Heart left ventricle (tissue), 16 donors: ENCODE measurements around the gene SNX15. TPM values are rescaled to one million over a fixed set of nuclear protein-coding genes. Genes with fewer than 3 reads are reported as not detected.

Source experiments
- ATAC-seq, 4 donors: fragments of 200-7000 bp; cut with Tn5 transposase; one replicate each; pipeline ENCODE4 v1.9.1; 2020 to 2022; ENCODE audit warnings: moderate library complexity in 4 of 4, mild to moderate bottlenecking in 3 of 4, moderate number of reproducible peaks in 1 of 4
- DNase-seq, 5 donors: peaks; one replicate each; pipeline ENCODE4 v3.0.0-alpha.2; 2020
- H3K27ac ChIP-seq, 12 donors: fragments of 200-600 bp; sonication (generic) in 4 of 12; one replicate each; pipeline versions ENCODE4 v1.5.0 to v1.8.0; 2016 to 2022; ENCODE audit warnings: mild to moderate bottlenecking in 2 of 12
- H3K27me3 ChIP-seq, 9 donors: fragments of 200-600 bp; sonication (generic) in 2 of 9; one replicate each; pipeline versions ENCODE4 v1.5.1 to v1.8.0; 2016 to 2022; ENCODE audit warnings: mild to moderate bottlenecking in 3 of 9
- H3K36me3 ChIP-seq, 9 donors: fragments of 200-600 bp; sonication (generic) in 2 of 9; one replicate each; pipeline versions ENCODE4 v1.5.0 to v1.8.0; 2018 to 2022; ENCODE audit warnings: mild to moderate bottlenecking in 2 of 9
- H3K4me1 ChIP-seq, 12 donors: fragments of 200-600 bp; sonication (generic) in 4 of 12; one replicate each; pipeline versions ENCODE4 v1.5.0 to v1.8.0; 2016 to 2022; ENCODE audit warnings: mild to moderate bottlenecking in 3 of 12
- H3K4me3 ChIP-seq, 12 donors: fragments of 200-600 bp; sonication (generic) in 4 of 12; one replicate each; pipeline versions ENCODE4 v1.5.0 to v1.8.0; 2017 to 2022; ENCODE audit warnings: mild to moderate bottlenecking in 9 of 12, moderate library complexity in 4 of 12
- H3K9me3 ChIP-seq, 12 donors: fragments of 200-600 bp; sonication (generic) in 4 of 12; one replicate each; pipeline versions ENCODE4 v1.5.0 to v1.8.0; 2016 to 2022; ENCODE audit warnings: mild to moderate bottlenecking in 1 of 12
- CTCF ChIP-seq, 12 donors: fragments of 200-600 bp; sonication (generic) in 4 of 12; IDR thresholded peaks; one replicate each; pipeline versions ENCODE4 v1.5.0 to v1.8.0; 2018 to 2022; ENCODE audit warnings: antibody characterized with exemption in 12 of 12, mild to moderate bottlenecking in 5 of 12
- POLR2A ChIP-seq, 2 donors: fragments of 450-650 bp; IDR thresholded peaks; one replicate each; pipeline ENCODE4 v1.6.1; 2017; ENCODE audit warnings: antibody characterized with exemption in 2 of 2, mild to moderate bottlenecking in 2 of 2, moderate library complexity in 2 of 2
- WGBS, 4 donors: extraction: QIAGEN DNeasy Blood & Tissue Kit in 2 of 4; methylation state at CpG; one replicate each; pipeline versions ENCODE4 v1.1.5 to v1.1.7; 2013 to 2018; 5-methylcytosine and 5-hydroxymethylcytosine counted together
- intact Hi-C, 10 donors: fragments of 100-400 bp; cut with DNase I; formaldehyde crosslinking; loops; one replicate each; pipeline versions ENCODE4 v1.11.1 to v1.14.2; 2022
- polyA plus RNA-seq, 2 donors: library from polyadenylated mRNA; stranded (reverse); fragments of 200-250 nt; gene quantifications; one replicate each; pipeline ENCODE4 v1.2.3, GENCODE V29; 2013
- total RNA-seq, 9 donors: library from RNA; depleted of rRNA in 2 of 9; stranded (reverse); fragments of >200 nt in 2 of 9; fragmentation: NEBNext Ultra II Directional in 3 of 9; extraction: Animal tissue kit (Norgen Biotek cat#: 25700) in 3 of 9; gene quantifications; one replicate each; pipeline versions ENCODE4 v1.1.0 to v1.2.4, GENCODE V29; 2016 to 2023
- donor health status: ischemic (EF 13 %, LVEDD 7.1; RV severe dilation, severe dysfunction).
- donor health status: healthy with polysubstance abuse.
- donor health status: DM: no; HTN: yes; CAD: no.
- donor health status: DM: no; HTN: no; CAD: no.
- donor health status: ischemic (EF 25% LVEDD 6.9; RV normal size, moderate dysfunction).
- donor health status: ischemic (EF 25% LVEDD 5.7; RV mildly dilated, moderate dysfunction).
- donor health status: healthy.
- donor health status: DM: yes; HTN: yes; CAD: no.
- donor health status: ischemic (EF 35%, LVEDD 5.7; RV mildly dilated, moderate dysfunction).
- donor health status: nonischemic (EF 11% LVEDD 7.7; RV severe dilation, severe dysfunction).
- donor health status: DM: yes; HTN: yes; CAD: no.
- donor health status: PGD.
- donor health status: ischemic (EF 29% LVEDD 5.4; RV normal size, mild dysfunction).
- donor health status: nonischemic (EF 23%, LVEDD 6.1; RV moderate dilation, normal function).

Gene SNX15
- total and polyA plus RNA-seq, 11 donors = 12.7 to 33.0 (median 17.9) TPM

- no peak overlapping the region for H3K4me3 ChIP-seq
- intact Hi-C loops = no loop called here
- ATAC-seq (no peak), DNase-seq (no peak)
- WGBS, 4 donors = 49 to 60% (median 54%) methylated on average over 8 of the region's 8 CpGs
- no peaks in the 10 kb centered on the region for H3K9me3 ChIP-seq
- H3K36me3 ChIP-seq = no peaks in the 10 kb centered on the region
- no peak overlapping the region for H3K27ac ChIP-seq
- no peak for TF ChIP-seq POLR2A (IDR thresholded peaks at IDR 0.05)
- TF ChIP-seq CTCF (IDR thresholded peaks at IDR 0.05) = no peak
- H3K27me3 ChIP-seq = no peaks in the 10 kb centered on the region
- H3K4me1 ChIP-seq = no peaks in the 10 kb centered on the region
Measured at GRCh38 chr11:65053827-65054508, 26.7 kb downstream of the SNX15 start.

GRCh38 chr11:65055538-65055937 lies 28.3 kb downstream of the SNX15 start:
- ATAC-seq = no peak
- intact Hi-C loops = no loop called here

GRCh38 chr11:65056999-65057398 lies 29.8 kb downstream of the SNX15 start:
- intact Hi-C loops = no loop called here
- TF ChIP-seq POLR2A (IDR thresholded peaks at IDR 0.05) = no peak
- no peak for TF ChIP-seq CTCF (IDR thresholded peaks at IDR 0.05)
- Histone ChIP-seq H3K4me1 (no peaks in the 10 kb centered on the region), H3K36me3 (no peaks in the 10 kb centered on the region), H3K27me3 (no peaks in the 10 kb centered on the region), H3K9me3 (no peaks in the 10 kb centered on the region), H3K27ac (no peak overlapping the region), H3K4me3 (no peak overlapping the region)
- DNase-seq (no peak), ATAC-seq (no peak)
- WGBS, 4 donors = 87 to 92% (median 88%) methylated on average over 6 of the region's 6 CpGs

More at GRCh38 chr11:65055538-65055937, 28.3 kb downstream of the SNX15 start:
- TF ChIP-seq CTCF (IDR thresholded peaks at IDR 0.05) (no peak), POLR2A (IDR thresholded peaks at IDR 0.05) (no peak)
- Histone ChIP-seq H3K9me3 (no peaks in the 10 kb centered on the region), H3K27ac (no peak overlapping the region), H3K27me3 (no peaks in the 10 kb centered on the region), H3K4me1 (no peaks in the 10 kb centered on the region), H3K36me3 (no peaks in the 10 kb centered on the region), H3K4me3 (no peak overlapping the region)
- 77 to 88% (median 85%) methylated on average over 1 of the region's 1 CpG for WGBS, 4 donors
- no peak for DNase-seq

GRCh38 chr11:65057526-65057925 lies 30.3 kb downstream of the SNX15 start:
- H3K4me1 ChIP-seq = no peaks in the 10 kb centered on the region
- no peak overlapping the region for H3K27ac ChIP-seq
- no peak for DNase-seq
- no peak for ATAC-seq
- 89 to 92% (median 91%) methylated on average over 7 of the region's 7 CpGs for WGBS, 4 donors
- H3K36me3 ChIP-seq = no peaks in the 10 kb centered on the region
- no peak for TF ChIP-seq CTCF (IDR thresholded peaks at IDR 0.05)
- no peak for TF ChIP-seq POLR2A (IDR thresholded peaks at IDR 0.05)
- no peaks in the 10 kb centered on the region for H3K27me3 ChIP-seq
- intact Hi-C loops = no loop called here
- H3K4me3 ChIP-seq = no peak overlapping the region
- H3K9me3 ChIP-seq = no peaks in the 10 kb centered on the region
